ENCODE measurements around the gene FHL1.

- TF ChIP-seq YY1 (IDR thresholded peaks at IDR 0.05; ENCODE audit: insufficient read depth, insufficient read length) = no peak
- no peak for TF ChIP-seq ZNF274 (IDR thresholded peaks at IDR 0.05; ENCODE audit: low read depth, low read length)
- TF ChIP-seq SUZ12 (IDR thresholded peaks at IDR 0.05; ENCODE audit: extremely low read depth, insufficient read depth, insufficient read length) = no peak
Measured at GRCh38 chrX:136126872-136127406, 20.4 kb upstream of the FHL1 start.

Data from NT2/D1 (cell line).